GM18519 (cell line): ENCODE data around the gene ZNF761.

Experiments
- ATAC-seq: cut with Tn5 transposase; IDR thresholded peaks from one replicate; pipeline ENCODE4 v1.9.1; 2021; ENCODE audit warnings: mild to moderate bottlenecking, moderate library complexity; ENCODE audit not compliant: unreplicated experiment, low FRiP score

The ZNF761 gene

DNA sequence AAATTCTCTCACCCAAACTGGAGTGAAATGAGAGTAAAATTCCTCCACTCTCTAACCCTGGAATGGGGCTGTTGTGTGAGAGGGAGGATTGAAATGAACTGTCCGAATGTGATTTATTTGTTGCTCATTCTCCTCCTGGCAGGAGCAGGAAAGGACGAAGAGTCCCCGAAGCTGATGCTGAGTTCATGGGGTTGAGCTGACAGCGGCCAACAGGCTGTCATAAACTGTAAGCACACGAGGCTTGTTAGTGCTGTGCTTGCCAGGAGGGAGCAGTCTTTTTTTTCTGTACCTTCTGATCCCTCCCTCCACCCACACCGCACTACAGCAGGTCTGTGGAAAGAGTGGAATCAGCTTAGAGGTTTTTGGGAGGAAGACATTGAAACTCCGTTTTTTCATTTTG, 73.1 kb downstream of the ZNF761 start:
- no peak for ATAC-seq

DNA sequence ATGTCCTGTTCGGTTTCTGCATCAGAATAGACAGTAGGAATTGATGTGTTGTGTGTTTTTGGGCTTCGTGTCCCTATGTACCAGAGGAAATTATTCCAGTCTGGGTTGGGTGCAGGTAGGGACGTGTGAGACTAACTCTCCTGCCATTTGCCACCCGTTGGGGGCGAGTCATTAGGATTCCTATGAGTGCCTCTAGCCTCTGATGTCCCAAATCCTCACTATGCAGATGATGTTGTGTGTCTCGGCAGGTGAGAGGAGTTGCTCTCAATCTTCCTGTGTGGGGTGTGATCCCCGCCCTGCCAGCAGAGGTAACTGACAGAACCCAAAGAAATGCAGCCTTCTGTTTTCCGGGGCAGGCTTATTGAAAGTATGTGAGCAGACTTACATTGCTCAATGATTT, 74.9 kb downstream of the ZNF761 start:
- ATAC-seq, result no peak
